Umbilical cord (tissue), 2 donors: ENCODE results near the gene TSPEAR. TPM values are rescaled to one million over a fixed set of nuclear protein-coding genes. Genes with fewer than 3 reads are reported as not detected.

Experiments
- DNase-seq: peaks from one replicate; pipeline ENCODE4 v3.0.0-alpha.2; 2015; ENCODE audit warnings: low spot score
- total RNA-seq: library from RNA; depleted of rRNA; stranded (reverse); fragments of >200 nt; gene quantifications from one replicate; pipeline ENCODE4 v1.2.3, GENCODE V29; 2014; ENCODE audit warnings: low replicate concordance; ENCODE audit not compliant: insufficient read depth

The TSPEAR gene
- total RNA-seq, 1 donor from 2014 or later, result not detected

DNA sequence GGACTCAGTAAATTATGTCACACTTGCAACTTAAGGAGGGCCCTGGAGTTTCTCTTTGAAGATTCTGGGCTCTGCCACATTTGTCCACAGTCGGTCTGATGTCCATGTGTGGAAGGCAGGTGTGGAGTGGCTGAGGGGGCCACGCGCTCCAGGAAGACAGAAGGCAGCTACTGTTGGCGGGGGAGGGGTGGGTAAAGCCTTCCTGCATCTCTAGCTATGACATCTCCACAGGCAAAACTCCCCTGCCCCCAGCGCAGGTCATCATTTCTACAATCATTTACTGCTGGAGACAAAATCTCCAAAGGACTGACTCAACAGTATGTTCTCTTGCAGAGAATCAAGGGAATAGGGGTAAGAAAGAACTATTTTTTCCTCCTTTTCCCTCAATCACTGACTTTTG lies 11.4 kb upstream of the TSPEAR start:
- DNase-seq, result no peak

DNA sequence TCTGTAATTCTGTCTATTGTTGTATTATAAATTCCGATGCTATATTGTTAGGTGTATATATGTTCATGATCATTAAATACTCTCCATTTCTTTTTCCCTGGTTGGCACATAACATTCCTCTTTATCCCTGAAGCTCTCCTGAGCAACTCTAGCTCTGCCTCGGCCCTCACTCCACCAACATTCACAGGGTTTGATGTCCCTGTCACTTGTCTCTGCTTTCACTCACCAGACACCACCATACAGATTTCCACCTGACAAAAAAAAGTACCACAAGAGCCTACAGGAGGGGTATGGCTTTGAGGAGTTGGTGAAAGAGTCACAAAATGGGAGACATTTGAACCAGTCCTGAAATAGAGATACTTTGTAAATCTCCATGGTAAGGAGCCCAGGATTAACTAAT lies 8.8 kb upstream of the TSPEAR start:
- DNase-seq, result no peak

DNA sequence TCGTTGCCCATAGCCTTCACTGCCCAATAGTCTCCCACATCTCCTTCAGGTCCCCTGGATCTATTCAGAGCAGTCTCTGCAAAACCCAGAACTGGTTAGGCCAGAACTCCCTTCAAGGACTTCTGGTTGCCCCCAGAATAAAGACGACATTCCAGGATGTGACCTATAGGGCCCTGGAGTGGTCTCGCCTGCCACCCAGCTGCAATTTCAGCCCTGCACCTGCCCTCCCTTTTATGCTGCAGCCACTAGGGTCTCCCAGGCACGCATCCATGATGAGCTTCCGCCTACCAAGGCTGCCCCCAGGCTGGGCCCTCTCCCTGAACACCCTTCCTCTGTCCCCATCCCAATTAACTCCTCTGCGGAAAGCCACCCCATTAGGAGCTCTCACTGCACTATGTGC lies 7.2 kb upstream of the TSPEAR start:
- DNase-seq, result no peak

DNA sequence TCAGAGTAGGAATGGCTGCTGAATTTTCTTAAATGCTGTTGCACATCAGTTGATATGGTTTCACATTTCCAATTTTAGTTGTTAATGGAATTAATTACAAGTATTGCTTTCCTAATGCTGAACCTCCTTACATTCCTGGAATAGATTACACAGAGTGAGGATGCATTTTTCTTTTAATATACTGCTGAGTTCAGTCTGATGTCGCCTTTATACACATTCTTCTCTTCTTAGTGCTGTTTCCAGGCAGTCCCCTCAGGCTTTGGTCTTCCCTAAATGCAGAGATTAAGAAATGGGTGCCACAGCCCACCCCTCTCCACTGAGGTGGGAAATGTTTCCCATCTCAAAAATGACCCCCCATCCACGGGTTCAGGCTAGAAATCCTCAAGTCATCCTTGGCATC lies 6.7 kb upstream of the TSPEAR start:
- no peak for DNase-seq

DNA sequence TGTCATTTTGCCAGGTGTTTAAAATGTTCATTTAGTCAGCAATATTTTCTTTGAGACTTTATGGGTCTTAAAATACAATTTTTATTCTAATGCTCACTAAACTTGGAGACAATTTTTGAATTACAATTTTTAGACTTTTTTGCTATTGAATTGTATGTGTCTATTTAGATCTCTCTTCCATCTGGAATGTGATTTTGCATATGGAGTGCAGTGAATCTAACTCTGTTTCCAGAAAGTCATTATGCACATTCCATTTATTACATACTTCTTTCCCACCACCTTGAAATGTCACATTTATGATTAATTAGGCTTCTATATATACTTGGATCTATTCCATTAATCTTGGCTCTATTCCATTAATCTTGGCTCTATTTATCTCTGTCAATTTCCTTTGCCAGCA lies 5.6 kb upstream of the TSPEAR start:
- no peak for DNase-seq

DNA sequence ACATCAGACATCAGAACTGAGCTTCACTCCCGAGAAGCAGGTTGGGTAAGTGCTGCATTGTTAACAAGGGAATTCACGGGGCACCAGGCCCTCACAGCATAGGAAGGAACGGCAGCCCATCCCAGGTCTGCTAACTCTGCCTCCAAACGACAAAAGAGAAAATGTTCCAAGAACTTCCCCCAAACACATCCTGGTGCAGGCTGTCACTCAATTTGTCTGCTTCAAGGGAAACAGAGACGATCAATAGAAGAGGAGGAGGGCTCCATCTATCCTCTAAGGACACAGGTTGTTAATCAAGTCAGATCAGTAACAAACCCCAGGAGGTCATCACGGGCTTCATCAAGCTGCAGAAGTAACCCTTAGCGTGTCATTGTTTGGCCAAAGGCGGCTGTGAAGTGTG lies 3.5 kb upstream of the TSPEAR start:
- DNase-seq, result no peak

DNA sequence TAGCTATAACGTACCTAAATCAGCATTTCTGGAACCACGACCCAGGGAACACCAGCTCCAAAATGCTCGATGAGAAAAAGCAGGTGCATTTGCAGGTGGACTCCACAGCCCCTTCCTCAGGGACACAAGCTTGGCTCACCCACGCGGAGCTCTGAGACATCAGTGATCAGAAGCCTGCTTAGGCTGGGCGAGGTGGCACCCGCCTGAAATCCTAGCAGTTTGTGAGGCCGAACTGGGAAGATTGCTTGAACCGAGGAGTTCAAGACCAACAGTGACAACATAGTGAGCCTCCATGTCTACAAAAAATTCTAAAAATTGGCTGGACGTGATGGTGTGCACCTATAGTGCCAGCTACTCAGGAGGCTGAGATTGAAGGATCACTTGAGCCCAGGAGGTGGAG lies 2.5 kb upstream of the TSPEAR start:
- no peak for DNase-seq

DNA sequence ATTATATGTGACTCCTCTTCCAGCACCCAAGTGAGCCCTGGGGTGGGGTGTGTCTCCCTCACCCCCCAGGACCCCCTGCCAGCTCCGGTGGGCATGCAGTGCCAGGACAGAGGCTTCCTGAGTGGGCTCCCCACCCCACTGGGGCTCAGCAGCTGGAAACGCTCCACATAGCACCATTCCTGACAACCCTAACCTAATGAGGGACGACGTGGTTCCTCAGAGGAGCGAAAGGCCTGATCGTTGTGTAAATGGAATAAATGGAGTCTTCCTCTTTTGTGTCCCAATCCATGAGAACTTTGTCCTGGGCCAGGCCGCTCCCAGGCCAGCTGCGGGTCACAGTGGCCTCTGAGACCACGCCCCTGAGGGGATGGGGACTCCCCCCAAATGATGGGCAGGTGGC lies 1.8 kb upstream of the TSPEAR start:
- DNase-seq, result no peak

DNA sequence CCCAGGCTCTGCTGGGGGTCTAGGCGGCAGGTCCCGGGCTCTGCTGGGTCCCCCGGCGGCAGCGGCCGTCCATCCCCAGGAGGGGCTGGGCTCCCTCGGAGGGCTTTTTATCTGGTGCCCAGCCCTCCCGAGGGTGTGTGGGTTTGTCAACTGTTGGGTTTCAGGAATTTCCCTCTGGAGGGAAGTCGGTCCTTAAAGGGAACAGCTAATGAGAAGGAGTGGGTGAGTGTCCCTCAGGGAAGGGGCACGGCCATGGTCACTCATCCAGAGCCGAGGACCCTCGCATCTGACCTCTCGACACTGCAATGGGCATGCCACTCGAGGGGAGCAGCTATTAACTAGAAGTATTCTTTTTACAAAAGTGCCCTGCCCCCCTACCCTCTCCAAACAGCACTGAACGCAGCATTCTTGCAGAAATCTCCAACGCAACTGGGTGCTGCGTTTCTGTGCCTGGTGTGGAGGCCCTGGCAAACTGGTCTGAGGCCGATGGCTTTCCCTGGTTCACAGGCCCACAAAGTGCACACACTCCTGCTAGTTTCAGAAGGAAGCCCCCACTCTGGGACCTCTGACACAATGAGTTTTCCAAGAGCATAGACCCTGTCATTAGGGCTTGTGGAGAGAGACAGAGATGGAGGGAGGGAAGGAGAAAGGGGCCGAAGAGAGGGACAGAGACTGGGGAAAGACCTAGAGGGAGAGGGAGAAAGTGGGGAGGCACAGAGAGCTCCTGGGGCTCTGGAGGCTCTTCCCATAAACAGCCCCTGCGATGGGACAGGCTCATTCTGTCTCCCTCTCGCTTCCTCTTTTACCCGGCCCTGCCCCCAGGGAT lies 1.0 kb upstream of the TSPEAR start:
- DNase-seq, result no peak

DNA sequence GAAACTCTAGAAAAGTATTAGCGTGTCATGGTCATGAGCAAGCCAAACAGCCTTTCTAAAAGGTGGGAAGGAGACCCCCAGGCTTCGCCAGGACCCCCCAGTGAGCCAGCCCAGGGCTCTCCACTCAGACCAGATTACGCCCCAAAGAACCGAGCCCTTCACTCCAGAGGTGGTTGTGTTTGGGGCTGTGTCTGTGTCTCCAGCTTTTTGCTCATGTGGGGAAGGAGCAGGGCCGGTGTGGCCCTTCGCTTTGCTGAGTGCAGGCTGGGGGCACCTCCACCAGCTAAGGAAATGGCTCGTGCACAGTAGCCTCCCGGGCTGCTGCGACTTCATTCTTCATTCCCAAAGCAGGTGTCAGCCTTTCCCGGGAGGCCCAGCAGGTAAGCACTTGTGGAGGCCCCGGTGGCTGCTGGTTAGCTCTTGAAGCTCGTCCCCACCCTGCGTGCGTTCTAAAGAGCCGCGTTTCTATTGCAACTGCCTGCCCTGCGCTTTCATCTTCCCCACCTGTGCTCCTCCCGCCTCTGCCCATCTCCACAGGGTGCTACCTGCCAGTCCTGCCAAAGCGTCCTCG lies 531 bp downstream of the TSPEAR start:
- DNase-seq, result no peak

DNA sequence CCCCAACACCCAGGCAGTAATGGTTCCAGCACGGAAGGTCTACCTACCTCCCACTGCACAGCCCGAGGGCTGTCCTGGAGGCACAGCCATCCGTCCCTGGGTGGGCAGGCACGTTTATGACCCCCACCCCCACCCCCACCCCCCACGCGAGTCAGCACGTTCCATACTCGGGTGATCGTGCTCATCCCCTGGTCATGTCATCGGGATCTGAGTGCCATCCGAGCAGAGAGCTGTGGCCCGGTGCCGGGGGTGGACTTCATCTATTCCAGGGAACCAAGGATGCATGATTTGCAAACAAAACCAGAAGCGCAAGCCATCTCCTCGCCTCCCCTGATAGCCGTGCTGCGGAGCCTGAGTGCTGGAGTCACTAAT lies 1.1 kb downstream of the TSPEAR start:
- DNase-seq, result no peak

DNA sequence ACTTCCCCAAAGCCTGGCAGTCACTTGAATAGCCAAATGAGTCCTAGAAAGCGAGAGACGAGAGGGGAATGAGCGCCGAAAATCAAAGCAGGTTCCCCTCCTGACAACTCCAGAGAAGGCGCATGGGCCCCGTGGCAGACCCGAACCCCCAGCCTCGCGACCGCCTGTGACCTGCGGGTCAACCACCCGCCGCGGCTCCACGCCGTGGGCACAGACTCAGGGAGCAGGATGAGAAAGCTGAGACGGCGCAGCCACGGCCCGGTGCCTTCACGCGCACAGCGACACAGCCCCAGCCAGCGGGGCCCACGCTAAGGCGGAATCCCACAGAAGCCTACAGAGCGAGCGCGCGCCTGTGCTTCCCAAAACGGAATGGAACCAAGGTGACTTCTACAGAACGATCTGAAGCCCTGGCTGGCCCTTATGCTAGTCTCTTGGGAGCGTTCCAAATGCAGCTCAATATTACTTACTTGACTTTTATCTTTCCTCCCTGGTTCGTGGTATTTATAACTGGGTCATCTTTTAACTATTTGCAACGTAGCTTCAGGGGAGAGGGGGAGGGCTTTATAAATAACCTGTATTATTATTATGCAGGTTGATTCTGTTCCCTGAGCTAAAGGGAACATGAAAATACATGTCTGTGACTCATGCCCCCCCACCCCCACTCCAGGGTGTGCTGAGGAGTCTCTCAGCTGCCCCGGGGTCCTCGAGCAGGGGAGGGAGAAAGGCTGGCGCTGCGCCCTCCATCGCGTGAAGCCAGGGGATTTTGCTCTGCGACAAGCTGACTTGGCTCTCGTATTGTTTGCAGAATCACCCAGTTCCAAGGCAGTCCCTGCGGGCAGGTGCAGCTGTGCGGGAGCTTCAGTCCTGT lies 1.7 kb downstream of the TSPEAR start:
- DNase-seq, result peak; percentile 21

DNA sequence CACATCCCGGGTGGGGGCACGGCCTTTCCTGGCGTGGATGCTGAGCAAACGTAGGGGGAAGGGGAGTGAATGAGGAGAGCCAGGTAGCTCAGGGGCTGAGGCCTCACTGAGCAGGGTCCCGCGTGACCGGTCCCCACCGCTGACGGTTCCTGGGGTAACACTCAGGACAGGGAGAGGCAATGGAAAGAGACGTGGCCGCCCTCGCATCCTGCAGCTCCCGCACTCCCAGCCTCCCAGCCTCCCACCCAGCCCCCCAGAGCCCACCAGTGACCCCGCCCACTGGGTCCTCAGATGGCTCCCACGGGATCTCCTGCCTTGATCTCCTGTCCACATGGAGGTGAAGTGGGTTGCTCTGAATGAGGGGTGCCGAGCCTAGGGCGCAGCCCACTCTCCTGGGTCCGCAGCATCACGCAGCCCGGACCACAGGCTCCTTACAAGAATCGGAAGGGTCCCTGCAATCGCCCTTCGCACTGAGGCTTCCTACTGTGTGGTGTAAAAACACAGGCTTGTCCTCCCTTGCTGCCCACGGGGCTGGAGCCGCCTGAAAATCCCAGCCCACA lies 2.4 kb downstream of the TSPEAR start:
- no peak for DNase-seq

DNA sequence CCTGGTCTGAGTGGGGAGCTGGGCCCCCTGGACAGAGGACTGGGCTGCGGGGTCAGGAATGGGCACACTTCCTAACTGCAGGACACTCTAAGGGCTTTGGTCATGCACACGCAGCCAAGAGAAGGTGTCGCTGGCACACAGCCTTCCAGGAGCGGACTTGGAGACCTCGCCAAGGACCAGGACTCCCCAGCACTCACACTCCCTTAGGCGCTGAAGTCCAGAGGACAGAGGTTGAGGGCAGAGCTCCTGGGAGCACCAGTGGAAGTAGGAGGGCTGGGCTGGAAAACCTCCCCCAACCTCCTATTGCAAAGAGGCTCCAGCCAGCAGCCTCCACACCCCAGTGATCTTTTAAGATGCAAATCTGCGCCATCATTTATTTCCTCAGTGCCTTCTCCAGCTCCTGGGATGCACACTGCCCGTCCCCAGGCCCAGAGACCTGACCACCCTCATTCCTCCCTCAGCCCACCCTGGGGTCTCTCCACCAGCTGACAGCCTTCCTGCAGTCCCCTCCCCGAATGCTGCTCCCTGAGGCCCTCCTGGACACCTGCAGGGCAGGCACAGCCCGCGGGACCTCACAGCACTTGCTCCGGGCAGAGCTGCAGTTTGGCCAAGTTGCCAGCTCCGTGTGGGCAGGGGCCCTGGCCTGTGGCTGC lies 3.0 kb downstream of the TSPEAR start:
- no peak for DNase-seq

DNA sequence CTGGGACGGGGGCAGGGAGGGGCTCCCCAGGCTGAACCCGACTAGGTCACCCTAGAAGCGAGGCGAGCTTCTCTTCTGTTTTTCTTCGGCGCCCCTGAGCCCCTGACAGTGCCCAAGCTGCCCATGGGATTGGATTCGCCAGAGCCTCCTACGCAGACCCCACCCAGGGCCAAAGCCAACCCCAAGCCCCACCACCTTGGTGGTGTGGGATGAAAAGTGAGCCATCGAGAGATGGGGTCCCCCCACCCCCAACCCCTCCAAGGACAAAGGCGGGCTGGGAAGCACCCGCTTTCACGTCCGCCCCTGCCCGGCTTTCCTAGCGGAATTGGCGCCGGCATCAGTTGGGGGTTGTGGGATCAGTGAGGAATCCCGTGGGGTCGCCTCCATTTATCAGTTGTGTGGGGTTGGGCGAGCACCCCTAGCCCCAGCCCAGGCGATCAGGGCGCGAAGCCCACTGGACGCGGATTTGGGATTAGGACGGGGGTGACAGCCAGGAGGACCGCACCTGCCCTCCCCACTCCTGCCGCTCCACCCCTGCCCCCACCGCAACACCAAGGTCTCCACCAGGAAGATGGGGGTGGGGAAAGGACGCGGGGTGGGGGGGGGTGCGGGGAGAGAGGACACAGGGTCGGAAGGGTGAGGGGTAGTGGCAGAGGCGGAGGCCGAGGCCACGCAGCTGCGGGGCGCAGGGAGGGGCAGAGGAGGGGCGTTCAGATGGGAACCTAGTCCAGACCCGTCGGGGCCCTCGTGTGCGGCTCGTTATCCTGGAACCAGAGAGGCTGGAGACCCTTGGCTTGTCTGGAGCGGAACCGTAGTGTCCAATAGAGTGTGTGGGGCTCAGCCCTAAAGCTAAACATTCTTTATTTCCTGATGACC lies 4.4 kb downstream of the TSPEAR start:
- no peak for DNase-seq

DNA sequence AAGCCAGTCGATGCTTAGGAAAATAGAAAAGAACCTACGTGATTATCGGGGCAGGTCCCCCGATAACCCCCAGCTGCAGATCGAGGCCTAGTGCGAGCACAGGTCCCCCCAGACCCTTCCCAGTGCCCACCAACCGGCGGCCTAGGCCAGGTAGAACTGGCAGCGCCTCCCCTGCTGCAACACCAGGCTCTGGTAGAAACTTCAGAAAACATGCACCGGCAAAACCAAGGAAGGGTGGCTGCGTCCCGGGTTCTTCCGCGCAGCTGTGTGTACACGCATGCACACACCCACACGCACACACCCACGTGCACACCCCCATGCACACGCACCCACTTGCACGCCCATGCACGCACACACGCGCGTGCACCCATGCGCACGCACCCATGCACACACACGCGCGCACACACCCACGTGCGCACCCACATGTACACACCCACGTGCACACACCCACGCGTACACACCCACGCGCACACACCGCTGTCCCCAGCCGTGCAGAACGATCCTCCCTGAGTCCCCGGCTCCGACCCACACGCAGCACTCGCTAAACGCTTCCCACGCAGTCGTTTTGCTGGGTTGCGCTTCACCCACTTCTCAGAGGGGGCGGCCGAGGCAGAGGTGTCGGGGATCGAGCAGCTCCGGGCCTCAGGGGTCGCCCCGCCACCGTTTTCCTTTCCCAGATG lies 5.2 kb downstream of the TSPEAR start:
- DNase-seq, result no peak

DNA sequence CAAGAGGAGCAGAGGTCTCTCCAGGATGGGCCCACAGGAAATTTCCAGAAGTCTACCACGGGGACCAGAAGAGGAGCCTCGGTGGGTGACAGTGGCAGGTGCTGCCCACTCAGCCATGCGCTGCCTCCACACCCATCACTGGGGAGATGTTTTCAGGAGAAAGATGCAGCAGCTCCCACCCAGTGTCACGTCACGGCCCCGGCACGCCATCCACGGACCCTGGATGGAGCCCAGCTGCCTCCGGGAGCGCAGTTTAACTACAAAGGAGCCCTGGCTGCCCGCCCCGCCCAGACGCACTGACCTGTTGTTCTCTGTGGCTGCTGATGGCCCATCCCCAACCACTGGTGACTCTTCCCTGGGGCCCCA lies 6.8 kb downstream of the TSPEAR start:
- DNase-seq, result no peak

DNA sequence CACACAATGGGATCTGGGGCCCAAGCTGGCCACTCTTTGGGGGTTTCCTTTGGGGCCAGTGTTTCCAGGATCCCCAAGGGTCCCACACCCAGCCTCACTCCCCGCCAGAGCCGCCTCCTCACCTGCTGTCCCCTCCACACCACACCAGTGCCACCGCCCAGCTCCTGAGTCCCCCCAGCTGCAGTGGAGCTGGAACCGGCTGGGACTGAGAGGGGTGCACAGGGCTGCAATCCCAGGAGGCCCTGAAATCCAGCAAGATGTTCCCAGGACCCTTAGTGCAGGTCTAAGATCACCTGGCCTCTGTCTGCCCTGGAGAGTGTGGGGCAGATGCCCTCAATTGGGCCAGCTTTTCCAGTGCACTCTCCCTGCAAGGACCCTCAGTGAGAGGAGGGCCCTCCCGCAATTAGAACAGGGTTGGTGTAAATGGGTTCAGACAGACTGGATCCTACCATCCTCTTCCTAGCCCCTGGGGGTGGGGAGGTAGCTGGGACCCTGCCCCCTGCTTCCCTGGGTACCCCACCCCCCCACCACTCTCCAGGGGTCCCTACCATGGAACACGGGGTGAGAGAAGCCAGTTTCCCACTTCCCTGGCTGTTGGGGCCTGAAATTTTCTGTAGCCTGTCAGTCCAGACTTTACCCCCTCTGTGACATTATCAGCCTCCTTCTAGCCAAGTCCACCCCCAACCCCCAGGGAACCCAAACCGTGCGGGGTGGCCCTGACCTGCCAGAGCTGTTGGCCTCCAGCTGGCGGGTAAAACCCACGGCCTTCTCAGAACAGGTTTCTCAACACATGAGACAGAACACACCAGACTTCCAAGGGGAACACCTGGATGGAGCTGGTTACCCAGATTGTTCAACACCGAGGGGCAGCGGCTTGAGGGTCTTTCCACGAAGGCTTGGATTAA lies 7.4 kb downstream of the TSPEAR start:
- no peak for DNase-seq
